GM12878 (cell line): ENCODE data around the gene MRPL16. TPM values are rescaled to one million over a fixed set of nuclear protein-coding genes. Genes with fewer than 3 reads are reported as not detected.

ENCODE experiments used
- ATAC-seq: fragments of 200-7000 bp; cut with Tn5 transposase; 3 replicates; pipeline ENCODE4 v1.9.1; 2020; ENCODE audit warnings: mild to moderate bottlenecking, moderate library complexity
- BruUV-seq: library from RNA; stranded (reverse); fragments of 400-500 nt; replicated peaks from 2 replicates; lab custom pipeline; 2021; lab: Mats Ljungman, UMichigan
- CTCF ChIA-PET: fragments of 300-600 bp; sonication (Branson Sonifier 250); formaldehyde crosslinking; extraction: SDS; loops from one replicate; lab custom pipeline; 2021; ENCODE audit warnings: inconsistent platforms; lab: Yijun Ruan, JAX
- POLR2A ChIA-PET: fragments of 350-600 bp; formaldehyde crosslinking; extraction: SDS; loops from one replicate; lab custom pipeline; 2021; ENCODE audit warnings: inconsistent platforms; lab: Charles Lee
- RAD21 ChIA-PET: fragments of 300-600 bp; sonication (Branson Sonifier 250); formaldehyde crosslinking; loops from one replicate; lab custom pipeline; 2023; ENCODE audit warnings: antibody characterized with exemption; ENCODE audit not compliant: unreplicated experiment; lab: Charles Lee
- SMC1A ChIA-PET: fragments of 300-600 bp; sonication (Branson Sonifier 250); formaldehyde crosslinking; loops from one replicate; lab custom pipeline; 2023; ENCODE audit not compliant: unreplicated experiment, uncharacterized antibody; lab: Charles Lee
- DNase-seq: peaks from one replicate; pipeline ENCODE4 v3.0.0-alpha.2; 2011; ENCODE audit warnings: low read depth, low spot score
- FAIRE-seq: peaks from 3 replicates; lab custom pipeline; 2011; peaks lifted over from hg19 to GRCh38; lab: Jason Lieb, UNC
- H2AFZ ChIP-seq: 2 replicates; pipeline ENCODE4 v1.6.0; 2011; ENCODE audit warnings: low read depth, low read length, control low read depth; ENCODE audit not compliant: control insufficient read depth
- H3K27ac ChIP-seq: 2 replicates; pipeline ENCODE4 v1.5.1; 2011; ENCODE audit warnings: control low read depth; ENCODE audit not compliant: control insufficient read depth, insufficient read depth
- H3K27me3 ChIP-seq, 2 experiments: replicated peaks in 1 of 2; 2 replicates each; pipeline versions ENCODE4 v1.6.0 to v1.6.1; 2011; ENCODE audit warnings: low read length in 1 of 2; ENCODE audit not compliant: control insufficient read depth in 2 of 2, insufficient read depth in 2 of 2
- H3K36me3 ChIP-seq, 2 experiments: 2 replicates each; pipeline ENCODE4 v1.5.1; 2011; ENCODE audit warnings: low read length in 1 of 2; ENCODE audit not compliant: control insufficient read depth in 2 of 2, insufficient read depth in 2 of 2
- H3K4me1 ChIP-seq: 2 replicates; pipeline ENCODE4 v1.6.1; 2011; ENCODE audit warnings: mild to moderate bottlenecking, low read length, moderate library complexity, mixed read lengths; ENCODE audit not compliant: control insufficient read depth, insufficient read depth
- H3K4me2 ChIP-seq: 2 replicates; pipeline ENCODE4 v1.6.0; 2011; ENCODE audit warnings: control low read depth; ENCODE audit not compliant: control insufficient read depth, insufficient read depth
- H3K4me3 ChIP-seq: fragments of 200-600 bp; sonication (generic); 2 replicates; pipeline ENCODE4 v1.5.1; 2016
- H3K79me2 ChIP-seq: 2 replicates; pipeline ENCODE4 v1.6.0; 2011; ENCODE audit warnings: low read length; ENCODE audit not compliant: control insufficient read depth, insufficient read depth
- H3K9ac ChIP-seq: 2 replicates; pipeline ENCODE4 v1.8.0; 2011; ENCODE audit warnings: low read length, control low read depth, mixed read lengths; ENCODE audit not compliant: control insufficient read depth, insufficient read depth
- H3K9me3 ChIP-seq: replicated peaks from 3 replicates; pipeline ENCODE4 v1.5.1; 2011; ENCODE audit warnings: mild to moderate bottlenecking, low read length; ENCODE audit not compliant: control insufficient read depth, insufficient read depth
- H4K20me1 ChIP-seq: 2 replicates; pipeline ENCODE4 v1.6.0; 2011; ENCODE audit not compliant: control insufficient read depth, insufficient read depth
- BMI1 ChIP-seq: fragments of 450-650 bp; IDR thresholded peaks from 2 replicates; pipeline ENCODE4 v1.6.1; 2016; ENCODE audit warnings: mild to moderate bottlenecking, moderate library complexity, borderline replicate concordance
- CBX5 ChIP-seq: sonication (generic); IDR thresholded peaks from 2 replicates; pipeline ENCODE4 v1.6.1; 2016; ENCODE audit warnings: low read depth, moderate library complexity, mild to moderate bottlenecking, inconsistent platforms
- DPF2 ChIP-seq: fragments of 450-650 bp; IDR thresholded peaks from 2 replicates; pipeline ENCODE4 v1.6.1; 2017; ENCODE audit warnings: mild to moderate bottlenecking
- FOXK2 ChIP-seq: fragments of 450-650 bp; IDR thresholded peaks from 2 replicates; pipeline ENCODE4 v1.6.1; 2017; ENCODE audit warnings: mild to moderate bottlenecking, moderate library complexity
- JUNB ChIP-seq: IDR thresholded peaks from 2 replicates; pipeline ENCODE4 v1.6.1; 2016; ENCODE audit warnings: antibody characterized with exemption, mild to moderate bottlenecking
- KAT2A ChIP-seq: conservative IDR thresholded peaks from 2 replicates; pipeline ENCODE4 v1.6.1; 2011; ENCODE audit warnings: low read depth, low read length; ENCODE audit not compliant: control insufficient read depth
- NFYA ChIP-seq: IDR thresholded peaks from 2 replicates; pipeline ENCODE4 v1.6.1; 2011; ENCODE audit warnings: low read depth, mild to moderate bottlenecking, low read length, improper control_type of control experiment, borderline replicate concordance
- PML ChIP-seq: IDR thresholded peaks from 2 replicates; pipeline ENCODE4 v1.6.1; 2012; ENCODE audit warnings: low read length, inconsistent platforms
- POU2F2 ChIP-seq: IDR thresholded peaks from 3 replicates; pipeline ENCODE4 v1.6.1; 2011; ENCODE audit warnings: low read depth, mild to moderate bottlenecking, low read length, borderline replicate concordance
- RAD21 ChIP-seq: IDR thresholded peaks from 2 replicates; pipeline ENCODE4 v1.6.1; 2011; ENCODE audit warnings: mild to moderate bottlenecking, low read depth, low read length, moderate library complexity; ENCODE audit not compliant: insufficient read depth
- YBX1 ChIP-seq: fragments of 450-650 bp; IDR thresholded peaks from 2 replicates; pipeline ENCODE4 v1.6.1; 2016; ENCODE audit warnings: antibody characterized with exemption
- ZNF687 ChIP-seq: fragments of 450-650 bp; IDR thresholded peaks from 2 replicates; pipeline ENCODE4 v1.6.1; 2017; ENCODE audit warnings: mild to moderate bottlenecking, moderate library complexity
- WGBS: methylation state at CpG from one replicate; pipeline ENCODE4 v1.1.6; 2016; ENCODE audit warnings: low lambda C conversion rate; ENCODE audit not compliant: insufficient replicate concordance, insufficient coverage; ENCODE audit errors: missing lambda C conversion rate; 5-methylcytosine and 5-hydroxymethylcytosine counted together
- in situ Hi-C: fragments of 300-500 bp; cut with MboI; formaldehyde crosslinking; loops from 9 replicates; pipeline ENCODE4 v1.14.3; 2018; ENCODE audit warnings: mixed read lengths
- intact Hi-C: fragments of 100-400 bp; cut with micrococcal nuclease; formaldehyde crosslinking; loops from one replicate; pipeline ENCODE4 v1.14.2; 2022; ENCODE audit not compliant: unreplicated experiment
- polyA plus RNA-seq, 11 experiments: library from polyadenylated mRNA; depleted of rRNA in 4 of 11; unstranded in 6 of 11; stranded (reverse) in 5 of 11; fragments of >200 nt; fragmentation: Nextera tagmentation in 4 of 11; fragmentation: Illumina TruSeq in 1 of 11; extraction: Ambion mirVana in 4 of 11; extraction: Trizol in 1 of 11; gene quantifications; 1 replicate in 1 of 11; 2 replicates in 10 of 11; pipeline versions ENCODE4 v1.2.1 to v1.2.3, GENCODE V29; 2011 to 2016; ENCODE audit warnings: inconsistent platforms in 2 of 11, missing spikeins in 2 of 11, low read depth in 1 of 11
- total RNA-seq, 4 experiments: library from RNA; depleted of rRNA in 3 of 4; stranded (reverse); fragments of >200 nt in 3 of 4; fragmentation: Illumina TruSeq in 1 of 4; extraction: Trizol in 1 of 4; gene quantifications; 2 replicates each; pipeline versions ENCODE4 v1.2.1 to v1.2.3, GENCODE V29; 2013 to 2021
- TF ChIP-seq, protein P1 (sequence below): IDR thresholded peaks from 2 replicates; pipeline ENCODE4 v1.6.1; 2012; ENCODE audit warnings: low read depth, low read length, improper control_type of control experiment
- TF ChIP-seq, protein P2 (sequence below): IDR thresholded peaks from 2 replicates; pipeline ENCODE4 v1.6.1; 2012; ENCODE audit warnings: low read depth, low read length, improper control_type of control experiment
- TF ChIP-seq, protein P3 (sequence below): IDR thresholded peaks from 2 replicates; pipeline ENCODE4 v1.6.1; 2011; ENCODE audit warnings: low read depth, mild to moderate bottlenecking, low read length, moderate library complexity, borderline replicate concordance; ENCODE audit errors: extremely low read depth

The MRPL16 gene
- total and polyA plus RNA-seq, 10 of the 15 experiments (the other 5 are each of a cell fraction or from before 2014, with no cell fraction given), result 38.2 to 167 (median 106) TPM

- no peak for FAIRE-seq
- POLR2A ChIA-PET, result no interaction called here
These were observed 22.8 kb downstream of the MRPL16 start for GRCh38 chr11:59787816-59788215.

DNA sequence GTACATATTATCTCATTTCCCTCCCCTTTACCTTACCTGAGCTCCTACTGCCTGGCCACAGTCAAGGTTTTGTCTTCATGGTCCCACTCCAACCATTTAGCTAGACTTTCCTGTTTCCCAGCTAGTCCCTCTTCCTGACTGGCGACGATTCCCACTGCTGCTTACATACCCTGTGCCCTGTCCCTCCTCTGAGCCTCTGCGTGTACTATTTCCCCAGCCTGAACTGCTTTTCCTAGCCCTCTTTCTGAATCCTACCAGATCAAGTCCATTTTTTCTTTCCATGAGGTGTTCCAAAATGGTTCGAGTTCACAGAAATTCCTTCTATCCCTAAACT is 23.4 kb downstream of the MRPL16 start:
- no peaks in the 10 kb centered on the region for H3K4me1 ChIP-seq
- no peak overlapping the region for H3K4me2 ChIP-seq
- no peaks in the 10 kb centered on the region for H3K27me3 ChIP-seq
- intact Hi-C loops (no loop called here), in situ Hi-C loops (no loop called here)
- no peak for DNase-seq
- CTCF ChIA-PET, result no interaction called here
- SMC1A ChIA-PET, result interaction anchor here (1.1 kb wide), 1 partner anchor 9 kb away, joined by 3 read pairs; no protein-coding TSS in a partner anchor
- H3K9me3 ChIP-seq, result peaks cover 2% of the 10 kb centered on the region; the same call in 2 of the 3 replicates
- FAIRE-seq, result no peak
- H2AFZ ChIP-seq, result no peak overlapping the region
- RAD21 ChIA-PET, result no interaction called here
- 28% methylated on average over 4 of the region's 4 CpGs for WGBS
- no peaks in the 10 kb centered on the region for H3K36me3 ChIP-seq
- no peak overlapping the region for H3K4me3 ChIP-seq
- H3K27ac ChIP-seq, result no peak overlapping the region
- POLR2A ChIA-PET, result no interaction called here
- no peaks in the 10 kb centered on the region for H4K20me1 ChIP-seq
- H3K79me2 ChIP-seq, result no peaks in the 10 kb centered on the region
- no peak for ATAC-seq
- BruUV-seq, result no TSS peak
- H3K9ac ChIP-seq, result no peak overlapping the region
- no peak for TF ChIP-seq POU2F2
- TF ChIP-seq RAD21, result no peak
- TF ChIP-seq, protein P1, sequence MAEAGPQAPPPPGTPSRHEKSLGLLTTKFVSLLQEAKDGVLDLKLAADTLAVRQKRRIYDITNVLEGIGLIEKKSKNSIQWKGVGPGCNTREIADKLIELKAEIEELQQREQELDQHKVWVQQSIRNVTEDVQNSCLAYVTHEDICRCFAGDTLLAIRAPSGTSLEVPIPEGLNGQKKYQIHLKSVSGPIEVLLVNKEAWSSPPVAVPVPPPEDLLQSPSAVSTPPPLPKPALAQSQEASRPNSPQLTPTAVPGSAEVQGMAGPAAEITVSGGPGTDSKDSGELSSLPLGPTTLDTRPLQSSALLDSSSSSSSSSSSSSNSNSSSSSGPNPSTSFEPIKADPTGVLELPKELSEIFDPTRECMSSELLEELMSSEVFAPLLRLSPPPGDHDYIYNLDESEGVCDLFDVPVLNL, result no peak
- TF ChIP-seq CBX5, result no peak
- TF ChIP-seq JUNB, result no peak
- no peak for TF ChIP-seq ZNF687
- TF ChIP-seq NFYA, result no peak
- TF ChIP-seq, protein P2, sequence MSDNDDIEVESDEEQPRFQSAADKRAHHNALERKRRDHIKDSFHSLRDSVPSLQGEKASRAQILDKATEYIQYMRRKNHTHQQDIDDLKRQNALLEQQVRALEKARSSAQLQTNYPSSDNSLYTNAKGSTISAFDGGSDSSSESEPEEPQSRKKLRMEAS, result no peak
- no peak for TF ChIP-seq YBX1
- TF ChIP-seq PML, result no peak
- no peak for TF ChIP-seq BMI1

More at GRCh38 chr11:59787816-59788215, 22.8 kb downstream of the MRPL16 start:
- peaks cover 2% of the 10 kb centered on the region; the same call in 2 of the 3 replicates for H3K9me3 ChIP-seq
- in situ Hi-C loops, result no loop called here
- ChIA-PET RAD21 (no interaction called here), SMC1A (interaction anchor here (1.1 to 1.5 kb wide), 2 partner anchors 26 to 78 kb away, joined by 3 read pairs; no protein-coding TSS in a partner anchor), CTCF (no interaction called here)
- no peaks in the 10 kb centered on the region for H4K20me1 ChIP-seq
- no peak for TF ChIP-seq BMI1
- TF ChIP-seq DPF2, result no peak
- TF ChIP-seq KAT2A, result no peak
- no peak for TF ChIP-seq FOXK2
- TF ChIP-seq, protein P3, sequence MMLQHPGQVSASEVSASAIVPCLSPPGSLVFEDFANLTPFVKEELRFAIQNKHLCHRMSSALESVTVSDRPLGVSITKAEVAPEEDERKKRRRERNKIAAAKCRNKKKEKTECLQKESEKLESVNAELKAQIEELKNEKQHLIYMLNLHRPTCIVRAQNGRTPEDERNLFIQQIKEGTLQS, result no peak
- no peak overlapping the region for H3K4me3 ChIP-seq
- no peak for DNase-seq
- no peak overlapping the region for H3K4me2 ChIP-seq
- H3K36me3 ChIP-seq, result no peaks in the 10 kb centered on the region
- H3K9ac ChIP-seq, result no peak overlapping the region
- intact Hi-C loops, result no loop called here
- no peaks in the 10 kb centered on the region for H3K27me3 ChIP-seq
- H3K79me2 ChIP-seq, result no peaks in the 10 kb centered on the region
- no peak for ATAC-seq
- no peak overlapping the region for H3K27ac ChIP-seq
- no TSS peak for BruUV-seq
- 16% methylated on average over 3 of the region's 3 CpGs for WGBS
- no peak overlapping the region for H2AFZ ChIP-seq
- H3K4me1 ChIP-seq, result no peaks in the 10 kb centered on the region
